Measurements from ENCODE around the gene PAM. TPM values are rescaled to one million over a fixed set of nuclear protein-coding genes. Genes with fewer than 3 reads are reported as not detected.
"Not testable (repeated sequence)": the region's sequence is repeated elsewhere in the genome, so short reads cannot be mapped to it uniquely, and the experiment has no call there.

Gene PAM
- total RNA-seq, 1 donor from 2014 or later = 12.7 TPM

- intact Hi-C loops (cut with micrococcal nuclease) = no loop called here
These were observed 4.8 kb upstream of the PAM start for GRCh38 chr5:102750151-102750834.

- intact Hi-C loops (cut with micrococcal nuclease) = not testable (repeated sequence)
These were observed 3.2 kb upstream of the PAM start for GRCh38 chr5:102751903-102752376.

- intact Hi-C loops (cut with micrococcal nuclease) = loop anchor here (2.0 kb wide), 3 partner anchors 27 to 505 kb away; partner anchors contain the start of gene MACIR
These were observed 977 bp upstream of the PAM start for GRCh38 chr5:102753889-102754766.

GRCh38 chr5:102755686-102756371 lies 724 bp downstream of the PAM start:
- intact Hi-C loops (cut with micrococcal nuclease) = loop anchor here (1.0 to 2.0 kb wide), 4 partner anchors 25 to 503 kb away; partner anchors contain the start of genes GIN1, MACIR and PPIP5K2

- intact Hi-C loops (cut with micrococcal nuclease) = no loop called here
These were observed 3.5 kb downstream of the PAM start for GRCh38 chr5:102758576-102758975.

GRCh38 chr5:102759289-102759688 lies 4.2 kb downstream of the PAM start:
- intact Hi-C loops (cut with micrococcal nuclease) = no loop called here

GRCh38 chr5:102759700-102760099 lies 4.6 kb downstream of the PAM start:
- intact Hi-C loops (cut with micrococcal nuclease) = no loop called here

- intact Hi-C loops (cut with micrococcal nuclease) = no loop called here
These were observed 5.7 kb downstream of the PAM start for GRCh38 chr5:102760815-102761214.

GRCh38 chr5:102762095-102762534 lies 7.0 kb downstream of the PAM start:
- intact Hi-C loops (cut with micrococcal nuclease) = no loop called here

GRCh38 chr5:102762562-102763227 lies 7.6 kb downstream of the PAM start:
- intact Hi-C loops (cut with micrococcal nuclease) = no loop called here

GRCh38 chr5:102763734-102764133 lies 8.6 kb downstream of the PAM start:
- intact Hi-C loops (cut with micrococcal nuclease) = no loop called here

- intact Hi-C loops (cut with micrococcal nuclease) = no loop called here
These were observed 9.4 kb downstream of the PAM start for GRCh38 chr5:102764381-102765004.

GRCh38 chr5:102765350-102765749 lies 10.2 kb downstream of the PAM start:
- intact Hi-C loops (cut with micrococcal nuclease) = no loop called here

GRCh38 chr5:102766295-102767090 lies 11.4 kb downstream of the PAM start:
- intact Hi-C loops (cut with micrococcal nuclease) = no loop called here

- intact Hi-C loops (cut with micrococcal nuclease) = no loop called here
These were observed 12.8 kb downstream of the PAM start for GRCh38 chr5:102767862-102768261.

- intact Hi-C loops (cut with micrococcal nuclease) = no loop called here
These were observed 15.7 kb downstream of the PAM start for GRCh38 chr5:102770803-102771202.

GRCh38 chr5:102771435-102771834 lies 16.3 kb downstream of the PAM start:
- intact Hi-C loops (cut with micrococcal nuclease) = no loop called here

GRCh38 chr5:102772273-102772672 lies 17.2 kb downstream of the PAM start:
- intact Hi-C loops (cut with micrococcal nuclease) = no loop called here

- intact Hi-C loops (cut with micrococcal nuclease) = no loop called here
These were observed 18.0 kb downstream of the PAM start for GRCh38 chr5:102773133-102773532.

- intact Hi-C loops (cut with micrococcal nuclease) = not testable (repeated sequence)
These were observed 20.7 kb downstream of the PAM start for GRCh38 chr5:102775756-102776155.

Measured in T-helper 2 cell treated with Interferon-gamma antibody and Interleukin-4, amounts not matched to agents 100 ng/mL and 5 ng/mL, for 36 hours (primary cell).